Caco-2 (cell line): ENCODE data around the gene DENND6B. TPM values are rescaled to one million over a fixed set of nuclear protein-coding genes. Genes with fewer than 3 reads are reported as not detected.
A peak's percentile ranks its signal among the peaks of the same experiment; 100 is the strongest.

Experiments
- BruUV-seq: library from RNA; stranded (reverse); fragments of 400-500 nt; replicated peaks from 2 replicates; lab custom pipeline; 2021; lab: Mats Ljungman, UMichigan
- CTCF ChIA-PET: fragments of 300-600 bp; sonication (Branson Sonifier 250); formaldehyde crosslinking; loops from one replicate; lab custom pipeline; 2022; ENCODE audit warnings: antibody characterized with exemption; lab: Charles Lee
- POLR2A ChIA-PET: fragments of 300-600 bp; sonication (Branson Sonifier 250); formaldehyde crosslinking; loops from one replicate; lab custom pipeline; 2022; ENCODE audit warnings: antibody characterized with exemption; lab: Charles Lee
- DNase-seq, 2 experiments: peaks; one replicate each; pipeline versions ENCODE4 v3.0.0 to v3.0.0-alpha.2; 2020 to 2022
- H3K27me3 ChIP-seq: replicated peaks from 2 replicates; pipeline ENCODE4 v1.6.0; 2011; ENCODE audit warnings: low read length; ENCODE audit not compliant: control insufficient read depth, insufficient read depth
- H3K36me3 ChIP-seq: 2 replicates; pipeline ENCODE4 v1.5.1; 2011; ENCODE audit warnings: low read length; ENCODE audit not compliant: control insufficient read depth, insufficient read depth
- H3K4me1 ChIP-seq: fragments of 250-450 bp; sonication (Bioruptor Pico); 2 replicates; pipeline ENCODE4 v1.5.1; 2020; ENCODE audit warnings: mild to moderate bottlenecking
- H3K4me3 ChIP-seq: 2 replicates; pipeline ENCODE4 v1.5.1; 2011; ENCODE audit warnings: low read depth, mild to moderate bottlenecking, control low read depth, low read length
- H3K9me3 ChIP-seq: fragments of 250-450 bp; sonication (Bioruptor Pico); 2 replicates; pipeline ENCODE4 v1.5.1; 2020; ENCODE audit warnings: mild to moderate bottlenecking, moderate library complexity
- H3K27ac Mint-ChIP-seq: one replicate; pipeline ENCODE4 v1.8.0; 2022; ENCODE audit warnings: mixed read lengths; ENCODE audit not compliant: unreplicated experiment
- H3K27me3 Mint-ChIP-seq: one replicate; pipeline ENCODE4 v1.8.0; 2022; ENCODE audit warnings: mixed read lengths; ENCODE audit not compliant: insufficient read depth, unreplicated experiment
- H3K36me3 Mint-ChIP-seq: one replicate; pipeline ENCODE4 v1.8.0; 2022; ENCODE audit warnings: mild to moderate bottlenecking, mixed read lengths; ENCODE audit not compliant: insufficient read depth, unreplicated experiment
- H3K4me1 Mint-ChIP-seq: one replicate; pipeline ENCODE4 v1.8.0; 2022; ENCODE audit warnings: low read depth, mixed read lengths; ENCODE audit not compliant: unreplicated experiment
- H3K4me3 Mint-ChIP-seq: one replicate; pipeline ENCODE4 v1.8.0; 2022; ENCODE audit warnings: mild to moderate bottlenecking, moderate library complexity, mixed read lengths; ENCODE audit not compliant: unreplicated experiment
- H3K9me3 Mint-ChIP-seq: one replicate; pipeline ENCODE4 v1.8.0; 2022; ENCODE audit warnings: mixed read lengths; ENCODE audit not compliant: unreplicated experiment
- intact Hi-C: fragments of 100-400 bp; cut with micrococcal nuclease; formaldehyde crosslinking; loops from one replicate; pipeline ENCODE4 v1.10.0; 2022; ENCODE audit not compliant: unreplicated experiment
- total RNA-seq: library from RNA; stranded (reverse); gene quantifications from 2 replicates; pipeline ENCODE4 v1.2.3, GENCODE V29; 2022
- TF ChIP-seq, protein P1 (sequence below), 2 experiments: fragments of 200-600 bp in 1 of 2; IDR thresholded peaks; 1 replicate in 1 of 2; 2 replicates in 1 of 2; pipeline versions ENCODE4 v1.5.1 to v1.8.0; 2011 to 2022; ENCODE audit warnings: antibody characterized with exemption in 1 of 2, control low read depth in 1 of 2, inconsistent platforms in 1 of 2, low read depth in 1 of 2, low read length in 1 of 2, mild to moderate bottlenecking in 1 of 2, moderate library complexity in 1 of 2; ENCODE audit not compliant: insufficient read depth in 1 of 2, severe bottlenecking in 1 of 2, unreplicated experiment in 1 of 2

DENND6B gene
- total RNA-seq, 1 experiment from 2014 or later = 3.4 TPM

DNA sequence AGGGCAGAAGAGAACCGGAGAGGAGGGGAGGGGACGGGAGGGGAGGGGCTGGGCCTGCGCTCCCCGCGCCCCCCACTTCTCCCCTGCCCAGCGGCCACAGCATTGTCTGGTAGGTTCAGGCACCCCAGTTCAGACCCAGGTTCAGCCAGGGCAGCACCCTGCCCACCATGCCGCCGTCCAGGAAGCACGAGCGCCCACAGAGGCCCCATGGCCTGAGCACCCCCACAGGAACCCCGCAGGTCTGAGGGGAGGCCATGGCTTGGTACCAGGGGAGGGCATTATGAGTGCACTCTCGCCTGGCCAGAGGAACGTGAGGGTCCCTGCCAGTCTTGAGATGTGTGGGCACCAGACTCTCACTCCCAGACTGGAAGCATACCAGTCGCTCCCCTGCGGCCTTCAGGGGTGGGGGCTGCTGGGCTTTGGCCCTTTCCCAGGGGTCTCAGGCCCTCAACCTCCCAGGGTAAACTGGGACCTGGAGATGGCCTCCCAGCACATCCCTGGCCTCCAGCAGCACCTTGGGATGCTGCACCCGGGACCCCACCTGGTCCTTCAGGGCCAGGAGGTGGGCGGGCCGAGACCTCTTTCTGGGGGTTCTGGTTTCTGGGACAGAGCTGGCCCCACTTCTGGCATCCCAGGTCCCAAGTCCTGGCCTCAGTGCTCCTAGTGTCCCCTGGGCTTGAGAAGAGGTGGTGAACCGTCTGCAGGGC is 18.8 kb downstream of the DENND6B start:
- DNase-seq = no peak
- CTCF ChIA-PET = interaction anchor here (0.6 kb wide), 2 partner anchors 20 to 312 kb away, joined by 4 read pairs; no protein-coding TSS in a partner anchor

DNA sequence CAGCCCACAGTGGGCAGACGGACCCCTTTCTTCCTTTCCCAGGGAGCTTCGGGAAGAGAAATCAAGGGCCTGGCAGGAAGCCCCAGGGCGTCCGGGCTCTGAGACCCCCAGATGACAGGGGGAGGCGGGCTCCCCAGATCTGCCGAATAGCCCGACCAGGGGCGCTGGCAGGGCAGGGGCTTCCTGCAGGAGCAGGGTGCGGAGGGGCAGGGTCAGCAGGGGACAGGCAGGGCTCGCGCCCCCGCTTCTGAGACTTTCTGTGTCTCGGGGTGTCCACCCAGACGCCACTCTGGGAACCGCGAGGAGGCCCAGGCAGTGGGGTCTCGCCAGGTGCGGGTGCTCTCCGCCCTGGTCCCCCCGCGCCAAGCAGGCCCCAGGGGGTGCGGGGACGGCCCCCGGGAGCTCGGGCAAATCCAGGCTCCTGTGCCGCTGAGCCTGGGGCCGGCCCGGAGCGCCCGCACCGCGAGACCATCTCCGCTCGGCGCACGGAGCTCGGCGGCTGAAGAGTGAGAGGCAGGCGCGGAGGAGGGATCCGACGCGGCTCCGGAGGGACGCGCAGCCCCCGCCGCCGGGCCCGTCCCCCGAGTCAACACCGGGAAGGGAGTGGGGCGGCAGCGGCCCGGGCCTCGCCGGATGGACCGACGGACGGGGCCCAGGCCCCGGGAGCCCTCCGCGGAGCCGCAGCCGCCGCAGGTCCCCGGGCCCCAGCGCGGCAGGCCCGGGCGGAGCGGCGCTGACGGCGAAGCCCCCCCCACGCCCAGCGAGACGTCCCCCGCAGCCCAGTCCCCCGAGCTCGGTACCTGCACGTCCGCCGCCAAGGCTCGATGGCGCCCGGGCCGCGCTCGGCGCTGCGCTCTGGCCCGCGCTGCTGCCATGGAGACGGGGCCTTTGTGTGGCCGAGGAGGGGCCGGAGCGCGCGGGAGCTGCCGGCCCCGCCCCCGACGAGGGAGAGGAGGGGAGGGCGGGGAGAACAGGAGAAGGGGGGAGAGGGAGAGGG is 19.8 kb downstream of the DENND6B start, which contains the start of gene PLXNB2:
Gene PLXNB2 (minus strand): TSS at position 894 of the 997 bp plus-strand sequence. CDS start 17,062 bp downstream, outside the sequence.
- no TSS peak for BruUV-seq
- H3K36me3 ChIP-seq = peaks cover 2% of the 10 kb centered on the region

More for the DNA sequence above, 18.8 kb downstream of the DENND6B start:
- POLR2A ChIA-PET = interaction anchor here (2.6 kb wide), 1 partner anchor 14 kb away, joined by 25 read pairs; no protein-coding TSS in a partner anchor
- Histone ChIP-seq H3K36me3 (peaks cover 2% of the 10 kb centered on the region), H3K4me3 (no peak overlapping the region), H3K9me3 (no peaks in the 10 kb centered on the region), H3K4me1 (peaks cover 35% of the 10 kb centered on the region), H3K27me3 (no peaks in the 10 kb centered on the region)
- no peaks in the 10 kb centered on the region for H3K27me3 Mint-ChIP-seq
- no TSS peak for BruUV-seq
- peaks cover 6% of the 10 kb centered on the region for H3K36me3 Mint-ChIP-seq
- TF ChIP-seq, protein P1, sequence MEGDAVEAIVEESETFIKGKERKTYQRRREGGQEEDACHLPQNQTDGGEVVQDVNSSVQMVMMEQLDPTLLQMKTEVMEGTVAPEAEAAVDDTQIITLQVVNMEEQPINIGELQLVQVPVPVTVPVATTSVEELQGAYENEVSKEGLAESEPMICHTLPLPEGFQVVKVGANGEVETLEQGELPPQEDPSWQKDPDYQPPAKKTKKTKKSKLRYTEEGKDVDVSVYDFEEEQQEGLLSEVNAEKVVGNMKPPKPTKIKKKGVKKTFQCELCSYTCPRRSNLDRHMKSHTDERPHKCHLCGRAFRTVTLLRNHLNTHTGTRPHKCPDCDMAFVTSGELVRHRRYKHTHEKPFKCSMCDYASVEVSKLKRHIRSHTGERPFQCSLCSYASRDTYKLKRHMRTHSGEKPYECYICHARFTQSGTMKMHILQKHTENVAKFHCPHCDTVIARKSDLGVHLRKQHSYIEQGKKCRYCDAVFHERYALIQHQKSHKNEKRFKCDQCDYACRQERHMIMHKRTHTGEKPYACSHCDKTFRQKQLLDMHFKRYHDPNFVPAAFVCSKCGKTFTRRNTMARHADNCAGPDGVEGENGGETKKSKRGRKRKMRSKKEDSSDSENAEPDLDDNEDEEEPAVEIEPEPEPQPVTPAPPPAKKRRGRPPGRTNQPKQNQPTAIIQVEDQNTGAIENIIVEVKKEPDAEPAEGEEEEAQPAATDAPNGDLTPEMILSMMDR (IDR thresholded peaks at IDR 0.05; ENCODE audit: insufficient read depth in 1 of 2, low read depth in 1 of 2, low read length in 1 of 2, severe bottlenecking in 1 of 2, unreplicated experiment in 1 of 2) = no peak
- intact Hi-C loops = no loop called here
- H3K27ac Mint-ChIP-seq = no peak overlapping the region
- peaks cover 13% of the 10 kb centered on the region for H3K4me1 Mint-ChIP-seq
- H3K9me3 Mint-ChIP-seq = no peaks in the 10 kb centered on the region
- H3K4me3 Mint-ChIP-seq = peak overlapping the region; percentile 60

More for the DNA sequence above, 19.8 kb downstream of the DENND6B start, which contains the start of gene PLXNB2:
- Histone ChIP-seq H3K4me1 (peaks cover 39% of the 10 kb centered on the region), H3K27me3 (no peaks in the 10 kb centered on the region), H3K9me3 (no peaks in the 10 kb centered on the region), H3K4me3 (peak within 1 kb of the TSS; percentile 49)
- Mint-ChIP-seq H3K4me1 (peaks cover 13% of the 10 kb centered on the region), H3K27ac (no peak within 1 kb of the TSS), H3K4me3 (peak within 1 kb of the TSS; percentile 71), H3K9me3 (no peaks in the 10 kb centered on the region), H3K27me3 (no peaks in the 10 kb centered on the region), H3K36me3 (peaks cover 6% of the 10 kb centered on the region)
- intact Hi-C loops = no loop called here
- ChIA-PET CTCF (interaction anchor here (0.6 to 1.5 kb wide), 5 partner anchors 13 to 313 kb away, joined by 3 to 5 read pairs (median 4); no protein-coding TSS in a partner anchor), POLR2A (interaction anchor here (0.5 to 2.6 kb wide), 2 partner anchors 13 to 219 kb away, joined by 3 to 25 read pairs; no protein-coding TSS in a partner anchor)
- DNase-seq = peak; percentile 73 to 78
- TF ChIP-seq, protein P1 (IDR thresholded peaks at IDR 0.05; ENCODE audit: insufficient read depth in 1 of 2, low read depth in 1 of 2, low read length in 1 of 2, severe bottlenecking in 1 of 2, unreplicated experiment in 1 of 2) = no peak
